NCI-H1092 (cell line): ENCODE results near the gene RAD51B.

ENCODE experiments used
- DNase-seq: peaks from one replicate; lab custom pipeline; 2025; lab: John Stamatoyannopoulos, UW

The RAD51B gene

GRCh38 chr14:68704736-68705720 lies 885.4 kb downstream of the RAD51B start:
- DNase-seq, result no peak

GRCh38 chr14:68705741-68706283 lies 886.2 kb downstream of the RAD51B start:
- no peak for DNase-seq

GRCh38 chr14:68707482-68707881 lies 887.9 kb downstream of the RAD51B start:
- DNase-seq, result no peak

- no peak for DNase-seq
Measured at GRCh38 chr14:68708343-68708742, 888.8 kb downstream of the RAD51B start.

- DNase-seq, result no peak
Measured at GRCh38 chr14:68709007-68709406, 889.4 kb downstream of the RAD51B start.

- DNase-seq, result no peak
Measured at GRCh38 chr14:68710776-68711175, 891.2 kb downstream of the RAD51B start.

- no peak for DNase-seq
Measured at GRCh38 chr14:68711561-68712309, 892.2 kb downstream of the RAD51B start.

- DNase-seq, result no peak
Measured at GRCh38 chr14:68712703-68713370, 893.3 kb downstream of the RAD51B start.

GRCh38 chr14:68713782-68714181 lies 894.2 kb downstream of the RAD51B start:
- no peak for DNase-seq

GRCh38 chr14:68714991-68715924 lies 895.7 kb downstream of the RAD51B start:
- DNase-seq, result no peak

- DNase-seq, result no peak
Measured at GRCh38 chr14:68716698-68717097, 897.1 kb downstream of the RAD51B start.

- DNase-seq, result no peak
Measured at GRCh38 chr14:68718023-68718990, 898.7 kb downstream of the RAD51B start.

- no peak for DNase-seq
Measured at GRCh38 chr14:68719634-68720384, 900.2 kb downstream of the RAD51B start.

GRCh38 chr14:68722186-68722585 lies 902.6 kb downstream of the RAD51B start:
- no peak for DNase-seq

GRCh38 chr14:68722968-68723566 lies 903.5 kb downstream of the RAD51B start:
- no peak for DNase-seq

GRCh38 chr14:68723808-68724268 lies 904.3 kb downstream of the RAD51B start:
- DNase-seq, result no peak

GRCh38 chr14:68724914-68725313 lies 905.3 kb downstream of the RAD51B start:
- no peak for DNase-seq

GRCh38 chr14:68726093-68726695 lies 906.6 kb downstream of the RAD51B start:
- no peak for DNase-seq
